Neural progenitor cell (in vitro differentiated cells): ENCODE data around the gene STARD10. TPM values are rescaled to one million over a fixed set of nuclear protein-coding genes. Genes with fewer than 3 reads are reported as not detected.

Experiments used
- DNase-seq: peaks from one replicate; pipeline ENCODE4 v3.0.0-alpha.2; 2016; ENCODE audit warnings: low spot score
- H2AFZ ChIP-seq: fragments of 200-600 bp; sonication (generic); replicated peaks from 2 replicates; pipeline ENCODE4 v1.6.1; 2016; ENCODE audit warnings: antibody characterized with exemption
- H3F3A ChIP-seq: fragments of 200-600 bp; sonication (generic); 2 replicates; pipeline ENCODE4 v1.6.1; 2016; ENCODE audit warnings: antibody characterized with exemption, low read depth
- H3K27ac ChIP-seq: fragments of 200-600 bp; sonication (generic); 2 replicates; pipeline ENCODE4 v1.5.1; 2016; ENCODE audit warnings: mild to moderate bottlenecking
- H3K27me3 ChIP-seq: fragments of 200-600 bp; sonication (generic); 2 replicates; pipeline ENCODE4 v1.6.1; 2016; ENCODE audit warnings: mild to moderate bottlenecking, moderate library complexity
- H3K36me3 ChIP-seq: fragments of 200-600 bp; sonication (generic); 2 replicates; pipeline ENCODE4 v1.5.1; 2016
- H3K4me1 ChIP-seq: fragments of 200-600 bp; sonication (generic); 2 replicates; pipeline ENCODE4 v1.6.1; 2016; ENCODE audit warnings: mixed run types
- H3K4me2 ChIP-seq: fragments of 200-600 bp; sonication (generic); 2 replicates; pipeline ENCODE4 v1.6.1; 2016
- H3K4me3 ChIP-seq: fragments of 200-600 bp; sonication (generic); 2 replicates; pipeline ENCODE4 v1.5.1; 2016
- H3K79me2 ChIP-seq: fragments of 200-600 bp; sonication (generic); 2 replicates; pipeline ENCODE4 v1.6.1; 2016; ENCODE audit warnings: low read depth
- H3K9ac ChIP-seq: fragments of 200-600 bp; sonication (generic); 2 replicates; pipeline ENCODE4 v1.6.1; 2016
- H3K9me3 ChIP-seq: fragments of 200-600 bp; sonication (generic); 2 replicates; pipeline ENCODE4 v1.5.1; 2016; ENCODE audit warnings: low read depth
- H4K20me1 ChIP-seq: fragments of 200-600 bp; sonication (generic); 2 replicates; pipeline ENCODE4 v1.6.1; 2016; ENCODE audit warnings: low read depth
- H3K27ac Mint-ChIP-seq: 3 replicates; pipeline ENCODE4 v1.8.0; 2021; ENCODE audit warnings: mixed read lengths
- H3K27me3 Mint-ChIP-seq: 2 replicates; pipeline ENCODE4 v1.8.0; 2022; ENCODE audit warnings: low read depth, mild to moderate bottlenecking, inconsistent platforms, moderate library complexity, mixed read lengths; ENCODE audit not compliant: insufficient read depth
- H3K36me3 Mint-ChIP-seq: 3 replicates; pipeline ENCODE4 v1.8.0; 2021; ENCODE audit warnings: mixed read lengths
- H3K4me1 Mint-ChIP-seq: 3 replicates; pipeline ENCODE4 v1.8.0; 2021; ENCODE audit warnings: mixed read lengths
- H3K4me3 Mint-ChIP-seq: 3 replicates; pipeline ENCODE4 v1.8.0; 2021; ENCODE audit warnings: mild to moderate bottlenecking, moderate library complexity, mixed read lengths
- H3K9me3 Mint-ChIP-seq: 3 replicates; pipeline ENCODE4 v1.8.0; 2020; ENCODE audit warnings: mixed read lengths
- EZH2 ChIP-seq: fragments of 200-600 bp; sonication (generic); IDR thresholded peaks from 2 replicates; pipeline ENCODE4 v1.6.1; 2017; ENCODE audit warnings: antibody characterized with exemption, mild to moderate bottlenecking, moderate library complexity
- EZH2phosphoT487 ChIP-seq: fragments of 200-600 bp; sonication (generic); IDR thresholded peaks from 2 replicates; pipeline ENCODE4 v1.6.1; 2017; ENCODE audit warnings: antibody characterized with exemption
- total RNA-seq: library from RNA; depleted of rRNA; stranded (reverse); fragments of >200 nt; gene quantifications from 2 replicates; pipeline ENCODE4 v1.2.3, GENCODE V29; 2015; ENCODE audit warnings: low replicate concordance
- TF ChIP-seq, protein P1 (sequence below): fragments of 200-600 bp; sonication (generic); IDR thresholded peaks from 2 replicates; pipeline ENCODE4 v1.5.1; 2017; ENCODE audit warnings: antibody characterized with exemption, mild to moderate bottlenecking

The STARD10 gene
- total RNA-seq, 1 donor from 2014 or later, result 13.0 TPM

- Mint-ChIP-seq H3K4me3 (no peak overlapping the region), H3K9me3 (no peaks in the 10 kb centered on the region), H3K36me3 (no peaks in the 10 kb centered on the region), H3K4me1 (peaks cover 49% of the 10 kb centered on the region), H3K27ac (no peak overlapping the region), H3K27me3 (peaks cover 3% of the 10 kb centered on the region)
- TF ChIP-seq EZH2 (no peak), EZH2phosphoT487 (no peak)
- TF ChIP-seq, protein P1, sequence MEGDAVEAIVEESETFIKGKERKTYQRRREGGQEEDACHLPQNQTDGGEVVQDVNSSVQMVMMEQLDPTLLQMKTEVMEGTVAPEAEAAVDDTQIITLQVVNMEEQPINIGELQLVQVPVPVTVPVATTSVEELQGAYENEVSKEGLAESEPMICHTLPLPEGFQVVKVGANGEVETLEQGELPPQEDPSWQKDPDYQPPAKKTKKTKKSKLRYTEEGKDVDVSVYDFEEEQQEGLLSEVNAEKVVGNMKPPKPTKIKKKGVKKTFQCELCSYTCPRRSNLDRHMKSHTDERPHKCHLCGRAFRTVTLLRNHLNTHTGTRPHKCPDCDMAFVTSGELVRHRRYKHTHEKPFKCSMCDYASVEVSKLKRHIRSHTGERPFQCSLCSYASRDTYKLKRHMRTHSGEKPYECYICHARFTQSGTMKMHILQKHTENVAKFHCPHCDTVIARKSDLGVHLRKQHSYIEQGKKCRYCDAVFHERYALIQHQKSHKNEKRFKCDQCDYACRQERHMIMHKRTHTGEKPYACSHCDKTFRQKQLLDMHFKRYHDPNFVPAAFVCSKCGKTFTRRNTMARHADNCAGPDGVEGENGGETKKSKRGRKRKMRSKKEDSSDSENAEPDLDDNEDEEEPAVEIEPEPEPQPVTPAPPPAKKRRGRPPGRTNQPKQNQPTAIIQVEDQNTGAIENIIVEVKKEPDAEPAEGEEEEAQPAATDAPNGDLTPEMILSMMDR, result no peak
- Histone ChIP-seq H3K9me3 (no peaks in the 10 kb centered on the region), H3K4me1 (peaks cover 7% of the 10 kb centered on the region), H3K79me2 (no peaks in the 10 kb centered on the region), H3K36me3 (no peaks in the 10 kb centered on the region), H3K4me2 (no peak overlapping the region), H3F3A (no peaks in the 10 kb centered on the region), H3K9ac (no peak overlapping the region), H4K20me1 (no peaks in the 10 kb centered on the region), H3K4me3 (no peak overlapping the region), H3K27ac (no peak overlapping the region), H2AFZ (no peak overlapping the region), H3K27me3 (no peaks in the 10 kb centered on the region)
- no peak for DNase-seq
These were observed 20.6 kb downstream of the STARD10 start for GRCh38 chr11:72773291-72773690.

- H3K36me3 Mint-ChIP-seq, result no peaks in the 10 kb centered on the region
- no peak for TF ChIP-seq EZH2
- no peak for DNase-seq
- no peaks in the 10 kb centered on the region for H3K79me2 ChIP-seq
- peaks cover 57% of the 10 kb centered on the region for H3K4me1 Mint-ChIP-seq
- peaks cover 16% of the 10 kb centered on the region for H3K4me1 ChIP-seq
- H3K27me3 ChIP-seq, result no peaks in the 10 kb centered on the region
- no peaks in the 10 kb centered on the region for H3K36me3 ChIP-seq
- H3K4me3 ChIP-seq, result no peak overlapping the region
- H3K27ac Mint-ChIP-seq, result no peak overlapping the region
- no peaks in the 10 kb centered on the region for H3K9me3 Mint-ChIP-seq
- no peak overlapping the region for H3K4me3 Mint-ChIP-seq
- no peak overlapping the region for H3K9ac ChIP-seq
- no peak overlapping the region for H3K27ac ChIP-seq
- no peaks in the 10 kb centered on the region for H3K9me3 ChIP-seq
- H3K4me2 ChIP-seq, result no peak overlapping the region
- no peak overlapping the region for H2AFZ ChIP-seq
- peaks cover 3% of the 10 kb centered on the region for H3K27me3 Mint-ChIP-seq
- no peaks in the 10 kb centered on the region for H3F3A ChIP-seq
- H4K20me1 ChIP-seq, result peaks cover 8% of the 10 kb centered on the region
These were observed 21.8 kb downstream of the STARD10 start for GRCh38 chr11:72772059-72772458.

- Histone ChIP-seq H3K9ac (no peak overlapping the region), H3K36me3 (no peaks in the 10 kb centered on the region), H3K27me3 (no peaks in the 10 kb centered on the region), H4K20me1 (peaks cover 12% of the 10 kb centered on the region), H3K4me1 (peaks cover 16% of the 10 kb centered on the region), H3K27ac (no peak overlapping the region), H3K4me3 (no peak overlapping the region), H3K4me2 (no peak overlapping the region), H3K79me2 (no peaks in the 10 kb centered on the region), H2AFZ (no peak overlapping the region), H3K9me3 (no peaks in the 10 kb centered on the region), H3F3A (no peaks in the 10 kb centered on the region)
- H3K36me3 Mint-ChIP-seq, result no peaks in the 10 kb centered on the region
- no peak for DNase-seq
- H3K4me1 Mint-ChIP-seq, result peaks cover 60% of the 10 kb centered on the region
- peaks cover 2% of the 10 kb centered on the region for H3K27me3 Mint-ChIP-seq
- H3K27ac Mint-ChIP-seq, result peak overlapping the region; percentile 60
- no peak overlapping the region for H3K4me3 Mint-ChIP-seq
- no peak for TF ChIP-seq EZH2phosphoT487
- TF ChIP-seq, protein P1, result no peak
- no peak for TF ChIP-seq EZH2
- H3K9me3 Mint-ChIP-seq, result no peaks in the 10 kb centered on the region
These were observed 22.3 kb downstream of the STARD10 start for GRCh38 chr11:72771507-72771906.

GRCh38 chr11:72770799-72771198 lies 23.0 kb downstream of the STARD10 start:
- Histone ChIP-seq H3K36me3 (no peaks in the 10 kb centered on the region), H3F3A (no peaks in the 10 kb centered on the region), H3K9ac (no peak overlapping the region), H3K4me1 (peaks cover 16% of the 10 kb centered on the region), H4K20me1 (peaks cover 12% of the 10 kb centered on the region), H3K4me3 (no peak overlapping the region), H3K9me3 (no peaks in the 10 kb centered on the region), H3K79me2 (no peaks in the 10 kb centered on the region), H2AFZ (no peak overlapping the region), H3K27ac (no peak overlapping the region), H3K4me2 (no peak overlapping the region), H3K27me3 (no peaks in the 10 kb centered on the region)
- TF ChIP-seq EZH2phosphoT487, result no peak
- no peak for TF ChIP-seq EZH2
- TF ChIP-seq, protein P1, result no peak
- H3K36me3 Mint-ChIP-seq, result no peaks in the 10 kb centered on the region
- no peak overlapping the region for H3K27ac Mint-ChIP-seq
- H3K4me1 Mint-ChIP-seq, result peaks cover 59% of the 10 kb centered on the region
- peaks cover 4% of the 10 kb centered on the region for H3K27me3 Mint-ChIP-seq
- no peak for DNase-seq
- no peaks in the 10 kb centered on the region for H3K9me3 Mint-ChIP-seq
- H3K4me3 Mint-ChIP-seq, result no peak overlapping the region
